ENCODE measurements around the gene PFKL.

DNA sequence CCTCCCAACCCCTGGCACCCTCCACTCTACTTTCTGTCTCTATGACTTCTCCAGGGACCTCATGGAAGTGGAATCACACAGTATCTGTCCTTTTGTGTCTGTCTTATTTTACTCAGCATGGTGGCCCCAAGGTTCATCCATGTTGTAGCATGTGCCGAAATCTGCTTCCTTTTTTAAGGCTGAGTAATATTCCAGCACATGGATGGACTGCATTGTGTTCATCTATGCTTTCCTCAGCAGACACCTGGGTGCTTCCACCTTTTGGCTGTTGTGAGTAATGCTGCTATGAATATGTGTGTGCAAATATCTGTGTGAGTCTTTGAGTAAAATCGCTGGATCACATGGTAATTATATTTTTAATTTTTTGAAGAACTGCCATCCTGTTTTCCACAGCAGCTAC, 1.6 kb upstream of the PFKL start:
- TF ChIP-seq, protein P1, sequence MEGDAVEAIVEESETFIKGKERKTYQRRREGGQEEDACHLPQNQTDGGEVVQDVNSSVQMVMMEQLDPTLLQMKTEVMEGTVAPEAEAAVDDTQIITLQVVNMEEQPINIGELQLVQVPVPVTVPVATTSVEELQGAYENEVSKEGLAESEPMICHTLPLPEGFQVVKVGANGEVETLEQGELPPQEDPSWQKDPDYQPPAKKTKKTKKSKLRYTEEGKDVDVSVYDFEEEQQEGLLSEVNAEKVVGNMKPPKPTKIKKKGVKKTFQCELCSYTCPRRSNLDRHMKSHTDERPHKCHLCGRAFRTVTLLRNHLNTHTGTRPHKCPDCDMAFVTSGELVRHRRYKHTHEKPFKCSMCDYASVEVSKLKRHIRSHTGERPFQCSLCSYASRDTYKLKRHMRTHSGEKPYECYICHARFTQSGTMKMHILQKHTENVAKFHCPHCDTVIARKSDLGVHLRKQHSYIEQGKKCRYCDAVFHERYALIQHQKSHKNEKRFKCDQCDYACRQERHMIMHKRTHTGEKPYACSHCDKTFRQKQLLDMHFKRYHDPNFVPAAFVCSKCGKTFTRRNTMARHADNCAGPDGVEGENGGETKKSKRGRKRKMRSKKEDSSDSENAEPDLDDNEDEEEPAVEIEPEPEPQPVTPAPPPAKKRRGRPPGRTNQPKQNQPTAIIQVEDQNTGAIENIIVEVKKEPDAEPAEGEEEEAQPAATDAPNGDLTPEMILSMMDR (conservative IDR thresholded peaks at IDR 0.05; ENCODE audit: low read depth in 2 of 2): no peak
- TF ChIP-seq, protein P2, sequence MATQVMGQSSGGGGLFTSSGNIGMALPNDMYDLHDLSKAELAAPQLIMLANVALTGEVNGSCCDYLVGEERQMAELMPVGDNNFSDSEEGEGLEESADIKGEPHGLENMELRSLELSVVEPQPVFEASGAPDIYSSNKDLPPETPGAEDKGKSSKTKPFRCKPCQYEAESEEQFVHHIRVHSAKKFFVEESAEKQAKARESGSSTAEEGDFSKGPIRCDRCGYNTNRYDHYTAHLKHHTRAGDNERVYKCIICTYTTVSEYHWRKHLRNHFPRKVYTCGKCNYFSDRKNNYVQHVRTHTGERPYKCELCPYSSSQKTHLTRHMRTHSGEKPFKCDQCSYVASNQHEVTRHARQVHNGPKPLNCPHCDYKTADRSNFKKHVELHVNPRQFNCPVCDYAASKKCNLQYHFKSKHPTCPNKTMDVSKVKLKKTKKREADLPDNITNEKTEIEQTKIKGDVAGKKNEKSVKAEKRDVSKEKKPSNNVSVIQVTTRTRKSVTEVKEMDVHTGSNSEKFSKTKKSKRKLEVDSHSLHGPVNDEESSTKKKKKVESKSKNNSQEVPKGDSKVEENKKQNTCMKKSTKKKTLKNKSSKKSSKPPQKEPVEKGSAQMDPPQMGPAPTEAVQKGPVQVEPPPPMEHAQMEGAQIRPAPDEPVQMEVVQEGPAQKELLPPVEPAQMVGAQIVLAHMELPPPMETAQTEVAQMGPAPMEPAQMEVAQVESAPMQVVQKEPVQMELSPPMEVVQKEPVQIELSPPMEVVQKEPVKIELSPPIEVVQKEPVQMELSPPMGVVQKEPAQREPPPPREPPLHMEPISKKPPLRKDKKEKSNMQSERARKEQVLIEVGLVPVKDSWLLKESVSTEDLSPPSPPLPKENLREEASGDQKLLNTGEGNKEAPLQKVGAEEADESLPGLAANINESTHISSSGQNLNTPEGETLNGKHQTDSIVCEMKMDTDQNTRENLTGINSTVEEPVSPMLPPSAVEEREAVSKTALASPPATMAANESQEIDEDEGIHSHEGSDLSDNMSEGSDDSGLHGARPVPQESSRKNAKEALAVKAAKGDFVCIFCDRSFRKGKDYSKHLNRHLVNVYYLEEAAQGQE (IDR thresholded peaks at IDR 0.05; ENCODE audit: unreplicated experiment): no peak
- TF ChIP-seq POLR2AphosphoS5 (IDR thresholded peaks at IDR 0.05; ENCODE audit: low read depth): no peak
- TF ChIP-seq, protein P3, sequence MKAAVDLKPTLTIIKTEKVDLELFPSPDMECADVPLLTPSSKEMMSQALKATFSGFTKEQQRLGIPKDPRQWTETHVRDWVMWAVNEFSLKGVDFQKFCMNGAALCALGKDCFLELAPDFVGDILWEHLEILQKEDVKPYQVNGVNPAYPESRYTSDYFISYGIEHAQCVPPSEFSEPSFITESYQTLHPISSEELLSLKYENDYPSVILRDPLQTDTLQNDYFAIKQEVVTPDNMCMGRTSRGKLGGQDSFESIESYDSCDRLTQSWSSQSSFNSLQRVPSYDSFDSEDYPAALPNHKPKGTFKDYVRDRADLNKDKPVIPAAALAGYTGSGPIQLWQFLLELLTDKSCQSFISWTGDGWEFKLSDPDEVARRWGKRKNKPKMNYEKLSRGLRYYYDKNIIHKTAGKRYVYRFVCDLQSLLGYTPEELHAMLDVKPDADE (IDR thresholded peaks at IDR 0.05): no peak
- TF ChIP-seq, protein P4, sequence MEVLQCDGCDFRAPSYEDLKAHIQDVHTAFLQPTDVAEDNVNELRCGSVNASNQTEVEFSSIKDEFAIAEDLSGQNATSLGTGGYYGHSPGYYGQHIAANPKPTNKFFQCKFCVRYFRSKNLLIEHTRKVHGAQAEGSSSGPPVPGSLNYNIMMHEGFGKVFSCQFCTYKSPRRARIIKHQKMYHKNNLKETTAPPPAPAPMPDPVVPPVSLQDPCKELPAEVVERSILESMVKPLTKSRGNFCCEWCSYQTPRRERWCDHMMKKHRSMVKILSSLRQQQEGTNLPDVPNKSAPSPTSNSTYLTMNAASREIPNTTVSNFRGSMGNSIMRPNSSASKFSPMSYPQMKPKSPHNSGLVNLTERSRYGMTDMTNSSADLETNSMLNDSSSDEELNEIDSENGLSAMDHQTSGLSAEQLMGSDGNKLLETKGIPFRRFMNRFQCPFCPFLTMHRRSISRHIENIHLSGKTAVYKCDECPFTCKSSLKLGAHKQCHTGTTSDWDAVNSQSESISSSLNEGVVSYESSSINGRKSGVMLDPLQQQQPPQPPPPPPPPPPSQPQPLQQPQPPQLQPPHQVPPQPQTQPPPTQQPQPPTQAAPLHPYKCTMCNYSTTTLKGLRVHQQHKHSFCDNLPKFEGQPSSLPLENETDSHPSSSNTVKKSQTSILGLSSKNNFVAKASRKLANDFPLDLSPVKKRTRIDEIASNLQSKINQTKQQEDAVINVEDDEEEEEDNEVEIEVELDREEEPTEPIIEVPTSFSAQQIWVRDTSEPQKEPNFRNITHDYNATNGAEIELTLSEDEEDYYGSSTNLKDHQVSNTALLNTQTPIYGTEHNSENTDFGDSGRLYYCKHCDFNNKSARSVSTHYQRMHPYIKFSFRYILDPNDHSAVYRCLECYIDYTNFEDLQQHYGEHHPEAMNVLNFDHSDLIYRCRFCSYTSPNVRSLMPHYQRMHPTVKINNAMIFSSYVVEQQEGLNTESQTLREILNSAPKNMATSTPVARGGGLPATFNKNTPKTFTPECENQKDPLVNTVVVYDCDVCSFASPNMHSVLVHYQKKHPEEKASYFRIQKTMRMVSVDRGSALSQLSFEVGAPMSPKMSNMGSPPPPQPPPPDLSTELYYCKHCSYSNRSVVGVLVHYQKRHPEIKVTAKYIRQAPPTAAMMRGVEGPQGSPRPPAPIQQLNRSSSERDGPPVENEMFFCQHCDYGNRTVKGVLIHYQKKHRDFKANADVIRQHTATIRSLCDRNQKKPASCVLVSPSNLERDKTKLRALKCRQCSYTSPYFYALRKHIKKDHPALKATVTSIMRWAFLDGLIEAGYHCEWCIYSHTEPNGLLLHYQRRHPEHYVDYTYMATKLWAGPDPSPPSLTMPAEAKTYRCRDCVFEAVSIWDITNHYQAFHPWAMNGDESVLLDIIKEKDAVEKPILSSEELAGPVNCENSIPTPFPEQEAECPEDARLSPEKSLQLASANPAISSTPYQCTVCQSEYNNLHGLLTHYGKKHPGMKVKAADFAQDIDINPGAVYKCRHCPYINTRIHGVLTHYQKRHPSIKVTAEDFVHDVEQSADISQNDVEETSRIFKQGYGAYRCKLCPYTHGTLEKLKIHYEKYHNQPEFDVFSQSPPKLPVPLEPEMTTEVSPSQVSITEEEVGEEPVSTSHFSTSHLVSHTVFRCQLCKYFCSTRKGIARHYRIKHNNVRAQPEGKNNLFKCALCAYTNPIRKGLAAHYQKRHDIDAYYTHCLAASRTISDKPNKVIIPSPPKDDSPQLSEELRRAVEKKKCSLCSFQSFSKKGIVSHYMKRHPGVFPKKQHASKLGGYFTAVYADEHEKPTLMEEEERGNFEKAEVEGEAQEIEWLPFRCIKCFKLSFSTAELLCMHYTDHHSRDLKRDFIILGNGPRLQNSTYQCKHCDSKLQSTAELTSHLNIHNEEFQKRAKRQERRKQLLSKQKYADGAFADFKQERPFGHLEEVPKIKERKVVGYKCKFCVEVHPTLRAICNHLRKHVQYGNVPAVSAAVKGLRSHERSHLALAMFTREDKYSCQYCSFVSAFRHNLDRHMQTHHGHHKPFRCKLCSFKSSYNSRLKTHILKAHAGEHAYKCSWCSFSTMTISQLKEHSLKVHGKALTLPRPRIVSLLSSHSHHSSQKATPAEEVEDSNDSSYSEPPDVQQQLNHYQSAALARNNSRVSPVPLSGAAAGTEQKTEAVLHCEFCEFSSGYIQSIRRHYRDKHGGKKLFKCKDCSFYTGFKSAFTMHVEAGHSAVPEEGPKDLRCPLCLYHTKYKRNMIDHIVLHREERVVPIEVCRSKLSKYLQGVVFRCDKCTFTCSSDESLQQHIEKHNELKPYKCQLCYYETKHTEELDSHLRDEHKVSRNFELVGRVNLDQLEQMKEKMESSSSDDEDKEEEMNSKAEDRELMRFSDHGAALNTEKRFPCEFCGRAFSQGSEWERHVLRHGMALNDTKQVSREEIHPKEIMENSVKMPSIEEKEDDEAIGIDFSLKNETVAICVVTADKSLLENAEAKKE (CRISPR knock-in tag; IDR thresholded peaks at IDR 0.05): no peak
- TF ChIP-seq STAT1 (IDR thresholded peaks at IDR 0.05; ENCODE audit: unreplicated experiment): no peak
- TF ChIP-seq EZH2phosphoT487 (IDR thresholded peaks at IDR 0.05; ENCODE audit: unreplicated experiment): no peak
